Measurements from ENCODE around the gene TMIGD2. TPM values are rescaled to one million over a fixed set of nuclear protein-coding genes. Genes with fewer than 3 reads are reported as not detected.

The TMIGD2 gene
- total RNA-seq, 4 donors from 2014 or later: 0.22 to 0.76 (median 0.38) TPM; not detected in 1

GRCh38 chr19:4346020-4346383, 43.8 kb upstream of the TMIGD2 start:
- intact Hi-C loops (cut with DNase I): no loop called here
- H3K27me3 ChIP-seq: no peaks in the 10 kb centered on the region
- peaks cover 14 to 29% (median 14%) of the 10 kb centered on the region in 3 donors for H3K4me1 ChIP-seq
- no peak overlapping the region for H3K4me3 ChIP-seq
- no peak overlapping the region for H3K27ac ChIP-seq
- H3K9me3 ChIP-seq: no peaks in the 10 kb centered on the region
- no peak for DNase-seq
- peaks cover 0 to 53% (median 0%) of the 10 kb centered on the region in 3 donors for H3K36me3 ChIP-seq
- WGBS, 2 donors: 84 to 91% methylated on average over 4 to 5 of the region's 6 CpGs
- TF ChIP-seq CTCF (IDR thresholded peaks at IDR 0.05) (no peak), POLR2A (IDR thresholded peaks at IDR 0.05) (no peak)

- peaks cover 14 to 29% (median 14%) of the 10 kb centered on the region in 3 donors for H3K4me1 ChIP-seq
- no peaks in the 10 kb centered on the region for H3K9me3 ChIP-seq
- intact Hi-C loops (cut with DNase I): no loop called here
- TF ChIP-seq POLR2A (IDR thresholded peaks at IDR 0.05): no peak
- no peak for TF ChIP-seq CTCF (IDR thresholded peaks at IDR 0.05)
- H3K36me3 ChIP-seq: peaks cover 0 to 50% (median 0%) of the 10 kb centered on the region in 3 donors
- no peak overlapping the region for H3K27ac ChIP-seq
- no peaks in the 10 kb centered on the region for H3K27me3 ChIP-seq
- no peak overlapping the region for H3K4me3 ChIP-seq
- DNase-seq: no peak
- 60 to 89% methylated on average over 4 to 8 of the region's 15 CpGs for WGBS, 2 donors
These were observed 43.3 kb upstream of the TMIGD2 start for GRCh38 chr19:4345342-4346019.

- intact Hi-C loops (cut with DNase I): no loop called here
These were observed 41.5 kb upstream of the TMIGD2 start, which contains the start of gene MPND for GRCh38 chr19:4343370-4344307. Gene MPND, plus strand, starts transcription at chr19:4343562. Its CDS starts 32 bp downstream, at chr19:4343594.

GRCh38 chr19:4342615-4343369, 40.6 kb upstream of the TMIGD2 start:
- peak; percentile 88 for DNase-seq
- 0 to 1% methylated on average over 22 to 25 of the region's 39 CpGs for WGBS, 2 donors
- Histone ChIP-seq H3K27ac (peak overlapping the region; percentile 94 to 98 (median 94)), H3K36me3 (peaks cover 0 to 24% (median 0%) of the 10 kb centered on the region in 3 donors), H3K4me3 (peak overlapping the region; percentile 57 to 94 (median 78)), H3K9me3 (no peaks in the 10 kb centered on the region), H3K27me3 (no peaks in the 10 kb centered on the region), H3K4me1 (peaks cover 14 to 47% (median 20%) of the 10 kb centered on the region in 3 donors)
- intact Hi-C loops (cut with DNase I): no loop called here
- peak in 3 of 4 donors; percentile 74 to 93 (median 87) for TF ChIP-seq POLR2A (IDR thresholded peaks at IDR 0.05)
- peak in 4 of 6 experiments; percentile 23 to 41 (median 24) for TF ChIP-seq CTCF (IDR thresholded peaks at IDR 0.05)

More at GRCh38 chr19:4343370-4344307, 41.5 kb upstream of the TMIGD2 start, which contains the start of gene MPND:
- Histone ChIP-seq H3K4me1 (peaks cover 14 to 39% (median 20%) of the 10 kb centered on the region in 3 donors), H3K27ac (peak within 1 kb of the TSS; percentile 94 to 98 (median 94)), H3K36me3 (peaks cover 0 to 32% (median 0%) of the 10 kb centered on the region in 3 donors), H3K4me3 (peak within 1 kb of the TSS; percentile 57 to 94 (median 78)), H3K27me3 (no peaks in the 10 kb centered on the region), H3K9me3 (no peaks in the 10 kb centered on the region)
- 0 to 44% methylated on average over 2 to 4 of the region's 101 CpGs for WGBS, 2 donors
- DNase-seq: peak; percentile 63
- no peak for TF ChIP-seq CTCF (IDR thresholded peaks at IDR 0.05)
- peak in 2 of 4 donors; percentile 30 to 56 for TF ChIP-seq POLR2A (IDR thresholded peaks at IDR 0.05)
